GM18873 (cell line): ENCODE measurements around the gene TBC1D2B.

Experiments
- ATAC-seq: cut with Tn5 transposase; IDR thresholded peaks from one replicate; pipeline ENCODE4 v1.9.1; 2021; ENCODE audit warnings: mild to moderate bottlenecking, moderate library complexity, moderate number of reproducible peaks; ENCODE audit not compliant: unreplicated experiment, low FRiP score

The TBC1D2B gene

GRCh38 chr15:78037779-78038305 lies 39.7 kb downstream of the TBC1D2B start:
- no peak for ATAC-seq

DNA sequence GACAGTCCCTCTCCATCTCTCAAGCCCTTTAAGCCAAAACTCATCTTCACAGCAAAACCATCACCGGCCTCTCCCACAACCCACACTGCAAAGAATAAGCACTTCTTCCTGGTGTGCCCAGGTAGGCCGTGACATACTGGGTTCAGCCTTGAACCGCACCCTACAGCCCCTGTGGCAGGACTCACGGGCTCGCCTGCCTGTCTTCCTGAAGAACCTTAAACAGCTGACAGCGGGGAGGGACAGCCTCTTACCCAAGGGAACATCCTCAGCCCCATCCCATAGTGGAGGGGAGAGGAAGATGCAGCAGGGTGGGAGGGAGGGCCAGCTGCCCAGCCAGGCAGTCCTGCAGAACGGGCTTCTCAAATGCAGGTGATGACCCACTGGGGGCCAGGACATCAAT lies 40.2 kb downstream of the TBC1D2B start:
- ATAC-seq = no peak

DNA sequence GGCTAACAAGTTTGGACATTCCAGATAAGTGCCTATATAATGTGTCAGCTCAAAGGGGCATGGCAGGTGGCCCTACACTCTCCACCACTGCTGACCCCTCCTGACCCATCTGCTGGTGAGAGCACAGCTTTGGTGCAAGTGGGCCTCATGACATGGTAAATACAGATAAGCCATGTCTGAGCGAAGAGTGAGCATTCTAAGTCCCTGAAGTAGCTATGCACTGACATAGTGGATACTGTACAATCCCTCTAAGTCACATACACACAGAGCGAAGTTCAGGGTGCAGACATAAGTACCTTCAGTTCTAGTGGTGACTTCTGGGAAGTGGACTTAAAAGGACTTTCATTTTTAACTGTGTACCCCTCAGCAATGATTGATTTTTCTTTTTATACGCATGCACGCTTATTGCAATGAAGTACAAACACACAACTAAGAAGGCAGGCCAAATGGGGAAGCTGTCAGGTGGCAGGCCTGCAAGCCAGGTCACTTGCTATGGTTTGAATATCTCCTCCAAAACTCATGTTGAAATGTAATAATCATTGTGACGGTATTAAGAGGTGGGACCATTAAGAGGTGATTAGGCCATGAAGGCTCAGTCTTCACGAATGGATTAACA lies 41.5 kb downstream of the TBC1D2B start:
- no peak for ATAC-seq

DNA sequence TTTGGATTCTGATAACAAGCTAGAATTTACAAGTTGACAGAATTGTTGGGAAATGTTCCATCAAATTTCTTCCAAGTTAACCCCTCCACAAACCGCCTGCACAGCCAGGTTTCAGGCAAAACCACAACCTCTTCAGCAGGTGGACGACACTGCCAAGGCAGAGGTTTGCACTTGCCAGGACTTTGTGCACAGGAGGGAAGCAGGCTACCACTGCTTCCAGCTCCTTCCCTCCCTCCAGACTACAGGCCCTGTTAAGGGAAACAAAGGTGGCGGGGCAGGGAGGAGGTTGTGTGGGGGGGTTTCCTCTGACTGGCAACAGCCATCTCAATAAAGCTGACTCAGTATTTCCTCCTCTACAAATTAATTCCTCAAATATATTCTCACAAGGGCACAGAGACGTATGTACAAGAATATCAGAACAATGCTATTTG lies 42.2 kb downstream of the TBC1D2B start:
- ATAC-seq = no peak

- no peak for ATAC-seq
Observed at GRCh38 chr15:78034495-78035191, 42.9 kb downstream of the TBC1D2B start.

- ATAC-seq = no peak
Observed at GRCh38 chr15:78033864-78034263, 43.6 kb downstream of the TBC1D2B start.

DNA sequence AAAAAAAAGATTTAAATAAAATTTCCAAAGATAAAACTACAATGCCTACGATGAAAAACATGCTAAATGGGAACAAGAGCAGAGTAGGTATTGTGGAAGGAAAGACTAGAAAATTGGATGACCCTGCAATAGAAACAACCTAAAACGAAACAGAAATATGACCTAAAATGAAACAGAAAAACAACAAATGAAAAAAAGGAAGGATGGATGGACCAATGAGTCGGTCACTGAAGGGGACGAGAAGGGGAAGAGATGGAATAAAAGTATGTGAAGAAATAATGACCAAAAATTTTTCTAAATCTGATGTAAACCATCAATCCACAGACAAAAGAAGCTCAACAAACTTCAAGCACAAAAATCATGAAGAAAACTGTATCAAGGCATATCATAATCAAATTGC lies 44.8 kb downstream of the TBC1D2B start:
- no peak for ATAC-seq

DNA sequence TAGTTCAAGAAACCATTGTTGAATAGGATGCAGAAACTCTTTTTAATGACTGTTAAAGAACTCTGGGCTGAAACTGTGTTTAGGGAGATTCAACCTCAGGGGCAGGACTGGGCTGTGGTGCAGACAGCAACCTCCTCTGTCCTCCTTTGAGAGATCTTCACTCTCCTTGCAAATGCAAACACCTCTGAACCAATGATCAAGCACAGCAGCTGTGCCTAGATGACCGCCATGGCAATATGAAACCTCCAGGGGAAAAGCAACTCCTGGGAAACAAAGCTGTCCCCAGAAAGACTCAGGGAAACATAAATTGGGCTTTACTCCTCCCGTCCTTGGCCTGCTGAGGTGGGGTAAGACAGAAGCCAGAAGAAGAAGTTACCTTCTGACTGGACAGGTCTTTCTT lies 52.6 kb downstream of the TBC1D2B start:
- no peak for ATAC-seq

GRCh38 chr15:78024519-78024870 lies 53.0 kb downstream of the TBC1D2B start:
- ATAC-seq = no peak

GRCh38 chr15:78023865-78024518 lies 53.5 kb downstream of the TBC1D2B start:
- no peak for ATAC-seq

GRCh38 chr15:78023081-78023665 lies 54.3 kb downstream of the TBC1D2B start:
- no peak for ATAC-seq

- ATAC-seq = no peak
Observed at GRCh38 chr15:78021761-78022160, 55.8 kb downstream of the TBC1D2B start.

DNA sequence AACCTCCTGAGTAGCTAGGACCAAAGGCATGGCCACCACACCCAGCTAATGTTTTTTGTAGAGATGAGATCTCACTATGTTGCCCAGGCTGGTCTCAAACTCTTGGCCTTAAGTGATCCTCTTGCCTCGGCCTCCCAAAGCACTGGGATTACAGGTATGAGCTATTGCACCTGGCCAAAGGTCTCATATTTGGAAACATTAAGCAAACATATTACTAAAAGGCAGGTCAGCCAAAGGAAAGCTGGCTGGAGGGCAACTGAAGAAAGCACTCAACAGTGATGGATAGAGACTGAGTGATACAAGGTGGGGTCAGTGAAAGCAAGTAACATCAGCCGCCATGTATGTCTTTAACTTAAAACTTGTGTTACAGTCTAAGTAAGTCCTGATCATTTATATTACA lies 57.5 kb downstream of the TBC1D2B start:
- no peak for ATAC-seq

GRCh38 chr15:78018946-78019644 lies 58.4 kb downstream of the TBC1D2B start:
- ATAC-seq = no peak

DNA sequence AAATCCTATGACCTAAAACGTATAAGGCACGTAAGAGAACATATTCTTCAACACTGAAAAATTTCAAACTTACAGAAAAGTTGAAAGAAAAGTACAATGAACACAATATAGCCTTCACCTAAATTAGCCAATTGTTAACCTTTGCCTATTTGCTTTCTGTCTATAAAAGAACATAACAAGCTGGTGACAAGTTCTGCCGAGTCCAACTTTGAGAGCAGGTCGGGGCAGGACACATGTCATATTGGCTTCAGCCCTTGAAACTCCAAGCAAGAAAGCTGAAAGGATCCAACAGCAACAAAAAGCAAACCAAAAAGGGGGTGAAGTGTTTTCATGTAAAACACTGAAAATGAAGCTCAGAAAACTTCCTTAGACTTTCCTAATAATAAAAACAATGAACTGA lies 59.1 kb downstream of the TBC1D2B start:
- no peak for ATAC-seq

DNA sequence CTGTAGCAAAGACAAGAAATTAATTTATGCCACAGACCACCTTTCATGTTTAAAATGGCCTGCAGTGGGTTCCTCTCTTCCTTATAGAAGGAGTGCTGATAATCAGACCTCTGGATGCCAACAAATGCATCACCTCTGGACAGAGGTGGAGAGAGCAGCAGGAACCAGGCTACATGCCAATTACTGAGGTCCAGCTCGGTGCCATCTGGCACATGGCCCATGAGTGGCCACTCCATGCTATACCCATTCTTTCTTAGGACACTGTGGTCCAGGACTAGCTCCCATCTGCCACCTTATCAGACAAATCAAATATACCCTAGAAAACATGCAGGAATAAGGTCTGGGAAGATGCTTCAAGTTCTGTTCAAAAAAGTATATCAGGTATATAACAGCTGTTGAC lies 60.7 kb downstream of the TBC1D2B start:
- no peak for ATAC-seq

DNA sequence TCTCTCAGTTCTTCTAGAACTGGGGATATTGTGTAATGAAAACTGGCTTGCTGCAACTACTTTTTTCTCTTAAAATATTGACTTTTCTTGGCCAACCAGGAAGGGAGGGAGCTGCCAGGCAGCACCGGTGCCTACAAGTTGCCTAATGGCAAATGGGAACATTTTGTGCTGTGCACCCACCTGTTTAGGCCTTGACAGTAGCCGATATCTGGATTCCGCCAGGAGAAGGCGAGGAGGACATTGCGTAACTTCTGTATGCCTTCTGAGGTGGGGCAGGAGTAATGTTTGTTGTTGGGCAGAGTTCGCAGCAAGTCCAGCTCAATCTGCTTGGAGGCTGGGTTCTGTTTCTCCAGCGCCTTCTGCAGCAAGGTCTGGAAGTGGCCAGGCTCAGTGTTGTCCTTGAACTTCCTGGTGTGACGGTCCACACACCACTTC lies 64.9 kb downstream of the TBC1D2B start:
- ATAC-seq = no peak

DNA sequence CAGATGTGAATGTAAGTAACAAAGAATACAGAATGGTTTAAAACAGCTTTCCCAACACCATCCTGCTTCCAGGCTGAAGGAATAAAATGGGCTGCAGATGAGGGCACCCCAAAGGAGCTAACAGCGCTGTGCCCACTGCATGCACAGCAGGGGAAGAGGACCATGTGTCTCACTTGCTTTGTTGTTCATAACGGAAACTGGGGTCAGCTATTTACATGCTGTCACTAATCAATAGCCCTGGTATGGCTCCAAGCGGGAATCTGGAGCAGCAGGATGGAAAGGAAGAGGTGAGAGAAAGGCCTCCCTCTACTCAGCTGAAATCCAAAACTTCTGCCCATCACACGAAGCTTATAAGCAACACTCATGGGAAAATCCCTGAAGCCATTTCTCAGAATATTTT lies 67.4 kb downstream of the TBC1D2B start:
- no peak for ATAC-seq

DNA sequence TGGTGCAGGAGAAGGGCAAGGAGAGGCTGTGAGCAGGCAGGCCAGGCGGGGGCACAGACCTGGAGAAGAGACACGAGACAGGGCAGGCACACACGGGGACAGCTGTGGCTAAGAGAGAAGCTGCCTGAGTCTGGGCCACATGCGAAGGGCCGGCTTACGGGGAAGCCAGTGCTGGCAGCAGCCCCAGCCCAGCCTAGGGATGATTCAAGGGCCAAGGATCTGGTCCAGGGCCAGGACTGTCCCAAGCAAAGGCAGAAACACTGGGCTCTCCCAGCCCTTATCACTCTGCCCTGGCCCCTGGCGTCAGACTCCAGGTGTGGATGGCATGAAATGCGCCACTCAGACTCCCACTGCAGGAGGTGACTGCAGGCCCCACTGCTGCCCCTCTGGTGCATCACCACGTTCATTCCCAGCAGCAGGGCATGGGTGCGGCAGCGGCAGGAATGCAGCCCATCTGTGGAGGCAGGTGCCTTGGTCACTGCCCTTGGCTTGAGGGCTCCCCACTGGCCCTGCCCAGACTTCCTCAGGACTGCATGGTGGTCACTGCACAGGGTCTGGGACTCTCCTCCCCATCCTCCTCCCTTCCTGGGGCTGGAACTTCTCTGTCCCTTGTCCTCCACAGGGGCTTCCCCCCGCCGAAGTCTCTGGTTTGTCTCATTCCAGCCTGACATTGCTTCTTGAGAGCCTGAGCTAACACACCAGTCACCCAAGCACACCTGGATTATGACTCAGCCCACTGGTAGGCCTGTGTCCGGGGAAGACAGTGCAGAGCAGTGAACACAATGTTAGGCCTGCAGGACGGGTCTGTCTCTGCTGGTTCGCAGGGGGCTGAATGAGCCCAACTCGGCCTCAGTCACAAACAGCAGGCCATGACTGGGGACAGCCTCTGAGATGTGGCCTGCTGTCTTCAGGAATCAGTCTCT lies 69.3 kb downstream of the TBC1D2B start:
- ATAC-seq = no peak
